HepG2 (cell line): ENCODE results near the gene TBC1D20. TPM values are rescaled to one million over a fixed set of nuclear protein-coding genes. Genes with fewer than 3 reads are reported as not detected.

ENCODE experiments used
- CBFB ChIP-seq: sonication (generic); formaldehyde crosslinking; IDR thresholded peaks from 2 replicates; pipeline ENCODE4 v1.4.0; 2020; ENCODE audit warnings: missing genetic modification reagents
- FOXA1 ChIP-seq, 2 experiments: fragments of 450-650 bp in 1 of 2; sonication (generic) in 1 of 2; formaldehyde crosslinking in 1 of 2; IDR thresholded peaks; 2 replicates each; pipeline versions ENCODE4 v1.4.0 to v1.6.1; 2016 to 2020; ENCODE audit warnings: missing genetic modification reagents in 1 of 2
- GATAD2A ChIP-seq: IDR thresholded peaks from 2 replicates; pipeline ENCODE4 v1.6.1; 2016
- IRF2 ChIP-seq: IDR thresholded peaks from 2 replicates; pipeline ENCODE4 v1.6.1; 2018; ENCODE audit warnings: missing genetic modification reagents, missing compliant biosample characterization
- KLF13 ChIP-seq: sonication (generic); formaldehyde crosslinking; IDR thresholded peaks from 2 replicates; pipeline ENCODE4 v1.4.0; 2020; ENCODE audit warnings: mild to moderate bottlenecking, missing genetic modification reagents
- MXD4 ChIP-seq: IDR thresholded peaks from 2 replicates; pipeline ENCODE4 v1.6.1; 2016; ENCODE audit warnings: mild to moderate bottlenecking, missing biosample characterization, missing genetic modification reagents
- RARA ChIP-seq: IDR thresholded peaks from 2 replicates; pipeline ENCODE4 v1.6.1; 2016; ENCODE audit warnings: missing genetic modification reagents, missing compliant biosample characterization
- SMYD3 ChIP-seq: sonication (generic); formaldehyde crosslinking; IDR thresholded peaks from 2 replicates; pipeline ENCODE4 v1.8.1; 2023; ENCODE audit warnings: mild to moderate bottlenecking, missing genetic modification reagents
- ZFAT ChIP-seq: sonication (generic); formaldehyde crosslinking; conservative IDR thresholded peaks from 2 replicates; pipeline ENCODE4 v1.8.1; 2023; ENCODE audit warnings: missing genetic modification reagents, inconsistent platforms
- ZNF101 ChIP-seq: sonication (generic); formaldehyde crosslinking; IDR thresholded peaks from 2 replicates; pipeline ENCODE4 v1.4.0; 2020; ENCODE audit warnings: mild to moderate bottlenecking, low read depth, missing genetic modification reagents, borderline replicate concordance
- ZNF138 ChIP-seq: sonication (generic); formaldehyde crosslinking; IDR thresholded peaks from 2 replicates; pipeline ENCODE4 v1.5.0; 2020; ENCODE audit warnings: mild to moderate bottlenecking, low read depth, missing genetic modification reagents
- ZNF17 ChIP-seq: sonication (generic); formaldehyde crosslinking; IDR thresholded peaks from 2 replicates; pipeline ENCODE4 v1.5.0; 2020; ENCODE audit warnings: mild to moderate bottlenecking, missing genetic modification reagents
- ZNF232 ChIP-seq: sonication (generic); formaldehyde crosslinking; IDR thresholded peaks from 2 replicates; pipeline ENCODE4 v1.4.0; 2020; ENCODE audit warnings: missing genetic modification reagents, borderline replicate concordance
- ZNF331 ChIP-seq: sonication (generic); formaldehyde crosslinking; IDR thresholded peaks from 2 replicates; pipeline ENCODE4 v1.4.0; 2020; ENCODE audit warnings: missing genetic modification reagents
- ZNF616 ChIP-seq: sonication (generic); formaldehyde crosslinking; IDR thresholded peaks from 2 replicates; pipeline ENCODE4 v1.5.0; 2020; ENCODE audit warnings: low read depth, mild to moderate bottlenecking, missing genetic modification reagents
- ZNF672 ChIP-seq: sonication (generic); formaldehyde crosslinking; IDR thresholded peaks from 2 replicates; pipeline ENCODE4 v1.8.1; 2022; ENCODE audit warnings: missing genetic modification reagents
- ZNF7 ChIP-seq: IDR thresholded peaks from 2 replicates; pipeline ENCODE4 v1.6.1; 2016; ENCODE audit warnings: missing biosample characterization, missing genetic modification reagents
- polyA plus RNA-seq, 8 experiments: library from polyadenylated mRNA; depleted of rRNA in 3 of 8; stranded (reverse) in 7 of 8; unstranded in 1 of 8; fragments of >200 nt; fragmentation: Illumina TruSeq in 4 of 8; extraction: Trizol in 4 of 8; gene quantifications; 2 replicates each; pipeline versions ENCODE4 v1.2.1 to v1.2.3, GENCODE V29; 2011 to 2016; ENCODE audit warnings: low read depth in 4 of 8, missing spikeins in 1 of 8, mixed read lengths in 1 of 8; ENCODE audit not compliant: insufficient read depth in 1 of 8
- total RNA-seq, 5 experiments: library from RNA; depleted of rRNA; stranded (reverse); fragments of >200 nt; fragmentation: Illumina TruSeq; extraction: Trizol; gene quantifications; 2 replicates each; pipeline ENCODE4 v1.2.3, GENCODE V29; 2016; ENCODE audit warnings: low read depth in 1 of 5
- TF ChIP-seq, protein P1 (sequence below): sonication (generic); formaldehyde crosslinking; IDR thresholded peaks from 2 replicates; pipeline ENCODE4 v1.4.0; 2020; ENCODE audit warnings: missing genetic modification reagents, borderline replicate concordance
- TF ChIP-seq, protein P2 (sequence below): IDR thresholded peaks from 2 replicates; pipeline ENCODE4 v1.6.1; 2018; ENCODE audit warnings: missing genetic modification reagents, mild to moderate bottlenecking, missing compliant biosample characterization
- TF ChIP-seq, protein P3 (sequence below), 2 experiments: sonication (generic) in 1 of 2; formaldehyde crosslinking in 1 of 2; IDR thresholded peaks; 2 replicates each; pipeline versions ENCODE4 v1.4.0 to v1.6.1; 2016 to 2020; ENCODE audit warnings: borderline replicate concordance in 1 of 2, low read depth in 1 of 2, mild to moderate bottlenecking in 1 of 2, missing genetic modification reagents in 1 of 2
- TF ChIP-seq, protein P4 (sequence below): sonication (generic); formaldehyde crosslinking; IDR thresholded peaks from 2 replicates; pipeline ENCODE4 v1.5.0; 2020; ENCODE audit warnings: missing genetic modification reagents, mild to moderate bottlenecking, borderline replicate concordance

Gene TBC1D20
- total and polyA plus RNA-seq, 2 of the 13 experiments (the other 11 are each of a cell fraction or from before 2014, with no cell fraction given): 36.6 to 47.1 TPM

DNA sequence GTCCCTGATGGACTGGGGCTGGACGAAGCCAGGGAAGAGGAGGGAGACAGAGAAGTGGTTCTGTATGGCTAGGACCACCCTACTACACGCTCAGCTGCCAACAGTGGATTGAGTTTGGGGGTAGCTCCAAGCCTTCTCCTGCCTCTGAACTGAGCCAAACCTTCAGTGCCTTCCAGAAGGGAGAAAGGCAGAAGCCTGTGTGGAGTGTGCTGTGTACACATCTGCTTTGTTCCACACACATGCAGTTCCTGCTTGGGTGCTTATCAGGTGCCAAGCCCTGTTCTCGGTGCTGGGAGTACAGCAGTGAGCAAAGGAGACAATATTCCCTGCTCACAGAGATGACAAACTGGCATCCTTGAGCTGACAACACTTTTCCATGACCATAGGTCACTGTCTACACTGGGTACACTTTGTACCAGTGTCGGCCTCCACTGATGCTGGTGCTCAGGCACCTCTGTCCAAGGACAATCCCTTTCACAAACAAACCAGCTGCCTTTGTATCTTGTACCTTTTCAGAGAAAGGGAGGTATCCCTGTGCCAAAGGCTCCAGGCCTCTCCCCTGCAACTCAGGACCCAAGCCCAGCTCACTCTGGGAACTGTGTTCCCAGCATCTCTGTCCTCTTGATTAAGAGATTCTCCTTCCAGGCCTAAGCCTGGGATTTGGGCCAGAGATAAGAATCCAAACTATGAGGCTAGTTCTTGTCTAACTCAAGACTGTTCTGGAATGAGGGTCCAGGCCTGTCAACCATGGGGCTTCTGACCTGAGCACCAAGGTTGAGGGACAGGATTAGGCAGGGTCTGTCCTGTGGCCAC lies 65.5 kb downstream of the TBC1D20 start (continued):
- TF ChIP-seq, protein P1, sequence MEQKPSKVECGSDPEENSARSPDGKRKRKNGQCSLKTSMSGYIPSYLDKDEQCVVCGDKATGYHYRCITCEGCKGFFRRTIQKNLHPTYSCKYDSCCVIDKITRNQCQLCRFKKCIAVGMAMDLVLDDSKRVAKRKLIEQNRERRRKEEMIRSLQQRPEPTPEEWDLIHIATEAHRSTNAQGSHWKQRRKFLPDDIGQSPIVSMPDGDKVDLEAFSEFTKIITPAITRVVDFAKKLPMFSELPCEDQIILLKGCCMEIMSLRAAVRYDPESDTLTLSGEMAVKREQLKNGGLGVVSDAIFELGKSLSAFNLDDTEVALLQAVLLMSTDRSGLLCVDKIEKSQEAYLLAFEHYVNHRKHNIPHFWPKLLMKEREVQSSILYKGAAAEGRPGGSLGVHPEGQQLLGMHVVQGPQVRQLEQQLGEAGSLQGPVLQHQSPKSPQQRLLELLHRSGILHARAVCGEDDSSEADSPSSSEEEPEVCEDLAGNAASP (CRISPR knock-in tag): peak; percentile 95
- peak; percentile 42 for TF ChIP-seq MXD4 (CRISPR knock-in tag)
- TF ChIP-seq, protein P2, sequence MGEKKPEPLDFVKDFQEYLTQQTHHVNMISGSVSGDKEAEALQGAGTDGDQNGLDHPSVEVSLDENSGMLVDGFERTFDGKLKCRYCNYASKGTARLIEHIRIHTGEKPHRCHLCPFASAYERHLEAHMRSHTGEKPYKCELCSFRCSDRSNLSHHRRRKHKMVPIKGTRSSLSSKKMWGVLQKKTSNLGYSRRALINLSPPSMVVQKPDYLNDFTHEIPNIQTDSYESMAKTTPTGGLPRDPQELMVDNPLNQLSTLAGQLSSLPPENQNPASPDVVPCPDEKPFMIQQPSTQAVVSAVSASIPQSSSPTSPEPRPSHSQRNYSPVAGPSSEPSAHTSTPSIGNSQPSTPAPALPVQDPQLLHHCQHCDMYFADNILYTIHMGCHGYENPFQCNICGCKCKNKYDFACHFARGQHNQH (CRISPR knock-in tag): peak; percentile 99
- TF ChIP-seq ZNF17 (CRISPR knock-in tag): peak; percentile 89; the same call in 1 of the 2 replicates
- peak; percentile 17; the same call in 1 of the 2 replicates for TF ChIP-seq ZNF138 (CRISPR knock-in tag)
- TF ChIP-seq ZNF232: peak; percentile 72; the same call in 1 of the 2 replicates
- TF ChIP-seq, protein P3, sequence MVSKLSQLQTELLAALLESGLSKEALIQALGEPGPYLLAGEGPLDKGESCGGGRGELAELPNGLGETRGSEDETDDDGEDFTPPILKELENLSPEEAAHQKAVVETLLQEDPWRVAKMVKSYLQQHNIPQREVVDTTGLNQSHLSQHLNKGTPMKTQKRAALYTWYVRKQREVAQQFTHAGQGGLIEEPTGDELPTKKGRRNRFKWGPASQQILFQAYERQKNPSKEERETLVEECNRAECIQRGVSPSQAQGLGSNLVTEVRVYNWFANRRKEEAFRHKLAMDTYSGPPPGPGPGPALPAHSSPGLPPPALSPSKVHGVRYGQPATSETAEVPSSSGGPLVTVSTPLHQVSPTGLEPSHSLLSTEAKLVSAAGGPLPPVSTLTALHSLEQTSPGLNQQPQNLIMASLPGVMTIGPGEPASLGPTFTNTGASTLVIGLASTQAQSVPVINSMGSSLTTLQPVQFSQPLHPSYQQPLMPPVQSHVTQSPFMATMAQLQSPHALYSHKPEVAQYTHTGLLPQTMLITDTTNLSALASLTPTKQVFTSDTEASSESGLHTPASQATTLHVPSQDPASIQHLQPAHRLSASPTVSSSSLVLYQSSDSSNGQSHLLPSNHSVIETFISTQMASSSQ (IDR thresholded peaks at IDR 0.05; ENCODE audit: low read depth): peak; percentile 80
- TF ChIP-seq, protein P3 (CRISPR knock-in tag; IDR thresholded peaks at IDR 0.05; ENCODE audit: borderline replicate concordance): peak; percentile 93
- TF ChIP-seq SMYD3 (CRISPR knock-in tag): peak; percentile 98
- TF ChIP-seq, protein P4, sequence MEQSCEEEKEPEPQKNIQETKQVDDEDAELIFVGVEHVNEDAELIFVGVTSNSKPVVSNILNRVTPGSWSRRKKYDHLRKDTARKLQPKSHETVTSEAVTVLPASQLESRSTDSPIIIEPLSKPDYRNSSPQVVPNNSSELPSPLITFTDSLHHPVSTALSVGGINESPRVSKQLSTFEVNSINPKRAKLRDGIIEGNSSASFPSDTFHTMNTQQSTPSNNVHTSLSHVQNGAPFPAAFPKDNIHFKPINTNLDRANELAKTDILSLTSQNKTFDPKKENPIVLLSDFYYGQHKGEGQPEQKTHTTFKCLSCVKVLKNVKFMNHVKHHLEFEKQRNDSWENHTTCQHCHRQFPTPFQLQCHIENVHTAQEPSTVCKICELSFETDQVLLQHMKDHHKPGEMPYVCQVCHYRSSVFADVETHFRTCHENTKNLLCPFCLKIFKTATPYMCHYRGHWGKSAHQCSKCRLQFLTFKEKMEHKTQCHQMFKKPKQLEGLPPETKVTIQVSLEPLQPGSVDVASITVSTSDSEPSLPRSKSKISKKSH (CRISPR knock-in tag): no peak
- peak; percentile 88 for TF ChIP-seq CBFB (CRISPR knock-in tag)
- 0 out of 2 replicates have a peak, but pooled peaks have one; percentile 16 for TF ChIP-seq ZNF672
- TF ChIP-seq GATAD2A: peak; percentile 100
- peak; percentile 99 for TF ChIP-seq IRF2 (CRISPR knock-in tag)
- peak; percentile 98 for TF ChIP-seq ZNF331
- TF ChIP-seq ZNF101 (CRISPR knock-in tag): no peak
- TF ChIP-seq FOXA1 (IDR thresholded peaks at IDR 0.05): peak; percentile 64; the same call in 1 of the 2 replicates
- TF ChIP-seq FOXA1 (CRISPR knock-in tag; IDR thresholded peaks at IDR 0.05): peak; percentile 92
- no peak for TF ChIP-seq ZNF7
- no peak for TF ChIP-seq ZFAT (CRISPR knock-in tag)
- TF ChIP-seq ZNF616 (CRISPR knock-in tag): no peak; the same call in 1 of the 2 replicates
- TF ChIP-seq RARA (CRISPR knock-in tag): peak; percentile 92
- TF ChIP-seq KLF13 (CRISPR knock-in tag): no peak
